NT2/D1 (cell line): ENCODE results near the gene DNAJC5G.

Experiments
- SUZ12 ChIP-seq: IDR thresholded peaks from 2 replicates; pipeline ENCODE4 v1.6.1; 2011; ENCODE audit not compliant: insufficient read length, insufficient read depth; ENCODE audit errors: extremely low read depth
- YY1 ChIP-seq: IDR thresholded peaks from 2 replicates; pipeline ENCODE4 v1.6.1; 2011; ENCODE audit not compliant: insufficient read length, insufficient read depth
- ZNF274 ChIP-seq: IDR thresholded peaks from 2 replicates; pipeline ENCODE4 v1.6.1; 2011; ENCODE audit warnings: mild to moderate bottlenecking, low read depth, low read length

- no peak for TF ChIP-seq YY1
- no peak for TF ChIP-seq ZNF274
- no peak for TF ChIP-seq SUZ12
These were observed 31.7 kb upstream of the DNAJC5G start for GRCh38 chr2:27243391-27244130.
